Esophagus squamous epithelium (tissue), 4 donors: ENCODE results near the gene PGAP2.

ENCODE experiments used
- CTCF ChIP-seq, 6 experiments: fragments of 450-650 bp in 4 of 6; fragments of 200-600 bp in 2 of 6; sonication (generic) in 2 of 6; IDR thresholded peaks; one replicate each; pipeline ENCODE4 v1.5.1; 2016 to 2019; ENCODE audit warnings: antibody characterized with exemption in 6 of 6, mild to moderate bottlenecking in 4 of 6, moderate library complexity in 4 of 6
- POLR2A ChIP-seq, 4 donors: fragments of 450-650 bp; IDR thresholded peaks; one replicate each; pipeline ENCODE4 v1.6.1; 2017; ENCODE audit warnings: antibody characterized with exemption in 4 of 4, mild to moderate bottlenecking in 4 of 4, moderate library complexity in 3 of 4

GRCh38 chr11:3849297-3849874 is 41.0 kb downstream of the PGAP2 start:
- TF ChIP-seq POLR2A (IDR thresholded peaks at IDR 0.05) (no peak), CTCF (IDR thresholded peaks at IDR 0.05) (peak in 5 of 6 experiments; percentile 64 to 75 (median 70))
